Suprapubic skin (tissue), 3 donors: ENCODE data around the gene MYH16.

Experiments
- CTCF ChIP-seq, 2 donors: fragments of 200-600 bp in 1 of 2; fragments of 450-650 bp in 1 of 2; sonication (generic) in 1 of 2; IDR thresholded peaks; one replicate each; pipeline ENCODE4 v1.5.1; 2016 to 2019; ENCODE audit warnings: antibody characterized with exemption in 2 of 2, mild to moderate bottlenecking in 1 of 2, moderate library complexity in 1 of 2
- POLR2AphosphoS5 ChIP-seq, 3 donors: sonication (generic); formaldehyde crosslinking; IDR thresholded peaks; one replicate each; pipeline ENCODE4 v1.6.1; 2017; ENCODE audit warnings: antibody characterized with exemption in 3 of 3

GRCh38 chr7:99229234-99229633 lies 43.4 kb upstream of the MYH16 start:
- TF ChIP-seq POLR2AphosphoS5 (IDR thresholded peaks at IDR 0.05) (no peak), CTCF (IDR thresholded peaks at IDR 0.05) (no peak)
